Adipocyte (in vitro differentiated cells): Measurements from ENCODE around the gene XRRA1.
"Not testable (repeated sequence)": the region's sequence is repeated elsewhere in the genome, so short reads cannot be mapped to it uniquely, and the experiment has no call there.

ENCODE experiments used
- DNase-seq: peaks from one replicate; pipeline ENCODE4 v3.0.0-alpha.2; 2015; ENCODE audit warnings: low read depth
- H3K27me3 ChIP-seq: replicated peaks from 2 replicates; pipeline ENCODE4 v1.7.0; 2013; ENCODE audit warnings: mild to moderate bottlenecking, low read length, moderate library complexity; ENCODE audit not compliant: control insufficient read depth, insufficient read depth
- H3K36me3 ChIP-seq: 2 replicates; pipeline ENCODE4 v1.7.0; 2013; ENCODE audit warnings: low read length, mild to moderate bottlenecking, moderate library complexity; ENCODE audit not compliant: control insufficient read depth, insufficient read depth, severe bottlenecking
- H3K4me1 ChIP-seq: 2 replicates; pipeline ENCODE4 v1.7.0; 2013; ENCODE audit warnings: mild to moderate bottlenecking, low read length, moderate library complexity; ENCODE audit not compliant: control insufficient read depth, insufficient read depth
- H3K4me3 ChIP-seq: 2 replicates; pipeline ENCODE4 v1.7.0; 2013; ENCODE audit warnings: mild to moderate bottlenecking, low read length, moderate library complexity
- H3K9ac ChIP-seq: 2 replicates; pipeline ENCODE4 v1.7.0; 2013; ENCODE audit warnings: mild to moderate bottlenecking, low read length, moderate library complexity
- H3K9me3 ChIP-seq: 2 replicates; pipeline ENCODE4 v1.7.0; 2013; ENCODE audit warnings: mild to moderate bottlenecking, low read length, moderate library complexity; ENCODE audit not compliant: control insufficient read depth

XRRA1 gene

DNA sequence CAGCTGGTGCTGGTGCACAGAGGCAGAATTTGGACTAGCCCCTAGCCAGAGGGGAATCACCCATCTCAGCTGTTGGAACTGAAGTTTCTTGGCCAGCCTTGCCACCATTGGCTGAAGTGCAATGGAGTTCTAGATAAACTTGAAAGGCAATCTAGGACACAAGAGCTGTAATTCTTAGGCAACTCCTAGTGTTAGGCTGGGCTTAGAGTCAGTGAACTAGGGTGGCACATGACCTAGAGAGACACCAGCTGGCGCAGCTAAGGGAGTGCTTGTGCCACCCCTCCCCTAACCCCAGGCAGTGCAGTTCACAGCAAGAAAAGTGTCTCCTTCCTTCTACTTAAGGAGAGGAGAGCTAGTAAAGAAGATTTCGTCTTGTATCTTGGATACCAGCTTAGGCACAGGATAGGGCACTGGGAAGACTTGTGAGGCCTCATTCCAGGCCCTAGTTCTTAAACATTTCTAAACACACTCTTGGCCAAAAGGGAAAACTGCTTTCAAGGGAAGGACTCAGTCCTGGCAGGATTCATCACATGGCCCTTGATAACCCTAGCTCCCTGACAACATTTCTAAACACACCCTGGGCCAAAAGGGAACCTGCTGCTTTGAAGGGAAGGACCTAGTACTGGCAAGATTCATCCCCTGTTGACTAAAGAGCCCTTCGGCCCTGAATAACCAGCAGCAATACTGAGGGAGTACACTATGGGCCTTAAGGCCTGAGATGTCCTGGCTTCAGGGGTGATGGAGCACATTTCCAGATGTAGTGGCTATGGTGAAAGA, 53.4 kb downstream of the XRRA1 start:
- no peaks in the 10 kb centered on the region for H3K4me1 ChIP-seq
- H3K4me3 ChIP-seq, result no peak overlapping the region
- DNase-seq, result no peak
- H3K9me3 ChIP-seq, result no peaks in the 10 kb centered on the region
- H3K36me3 ChIP-seq, result no peaks in the 10 kb centered on the region
- H3K27me3 ChIP-seq, result no peaks in the 10 kb centered on the region
- H3K9ac ChIP-seq, result no peak overlapping the region

- not testable (repeated sequence) for H3K4me1 ChIP-seq, H3K9me3 ChIP-seq, DNase-seq, H3K9ac ChIP-seq, H3K27me3 ChIP-seq, H3K4me3 ChIP-seq, H3K36me3 ChIP-seq
Observed at GRCh38 chr11:74893015-74893414, 55.9 kb downstream of the XRRA1 start.

DNA sequence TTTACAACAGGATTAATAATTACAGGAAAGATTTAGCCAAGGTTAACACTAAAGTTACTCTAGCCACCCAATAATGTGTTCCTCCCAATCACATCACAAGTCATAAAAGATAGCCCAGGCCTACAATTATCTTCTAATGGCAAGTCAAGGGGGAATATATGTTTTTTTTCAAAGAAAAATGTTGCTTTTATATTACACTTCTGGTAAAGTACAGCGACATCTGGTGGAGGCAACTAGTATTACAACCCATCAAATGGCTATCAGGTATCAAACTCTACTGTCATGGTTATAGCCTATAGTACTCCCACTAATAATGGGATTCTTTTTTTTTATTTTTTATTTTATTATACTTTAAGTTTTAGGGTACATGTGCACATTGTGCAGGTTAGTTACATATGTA, 71.8 kb downstream of the XRRA1 start:
- Histone ChIP-seq H3K9me3 (peaks cover 18% of the 10 kb centered on the region), H3K4me1 (no peaks in the 10 kb centered on the region), H3K27me3 (no peaks in the 10 kb centered on the region), H3K9ac (no peak overlapping the region), H3K36me3 (peaks cover 47% of the 10 kb centered on the region), H3K4me3 (no peak overlapping the region)
- peak; percentile 7 for DNase-seq

DNA sequence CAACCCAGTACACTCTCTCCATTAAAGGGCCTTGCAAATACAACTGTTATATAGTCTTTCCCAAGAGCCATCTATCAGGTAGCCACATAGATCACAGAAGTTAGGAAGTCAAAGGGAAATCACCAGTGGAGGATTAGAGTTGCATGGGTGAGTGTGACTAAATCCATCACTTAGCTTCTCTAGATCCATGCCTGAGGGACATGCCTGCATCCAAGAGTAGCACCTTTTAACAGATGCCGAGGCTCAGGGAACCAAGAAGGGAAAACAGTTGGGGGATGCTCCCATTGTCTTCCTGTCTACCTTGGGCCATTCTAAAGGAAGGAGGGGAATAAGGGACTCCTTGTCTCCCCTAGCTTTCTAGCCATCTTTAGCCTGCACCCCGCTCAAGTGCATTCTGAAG, 77.9 kb downstream of the XRRA1 start:
- H3K9ac ChIP-seq, result no peak overlapping the region
- H3K4me3 ChIP-seq, result peak overlapping the region; percentile 12
- no peaks in the 10 kb centered on the region for H3K4me1 ChIP-seq
- H3K9me3 ChIP-seq, result peaks cover 76% of the 10 kb centered on the region
- DNase-seq, result no peak
- peaks cover 73% of the 10 kb centered on the region for H3K36me3 ChIP-seq
- no peaks in the 10 kb centered on the region for H3K27me3 ChIP-seq

GRCh38 chr11:74870485-74870884, 78.4 kb downstream of the XRRA1 start:
- Histone ChIP-seq H3K9me3 (peaks cover 81% of the 10 kb centered on the region), H3K4me1 (no peaks in the 10 kb centered on the region), H3K36me3 (peaks cover 71% of the 10 kb centered on the region), H3K9ac (no peak overlapping the region), H3K27me3 (no peaks in the 10 kb centered on the region), H3K4me3 (peak overlapping the region; percentile 22)
- peak; percentile 15 for DNase-seq

DNA sequence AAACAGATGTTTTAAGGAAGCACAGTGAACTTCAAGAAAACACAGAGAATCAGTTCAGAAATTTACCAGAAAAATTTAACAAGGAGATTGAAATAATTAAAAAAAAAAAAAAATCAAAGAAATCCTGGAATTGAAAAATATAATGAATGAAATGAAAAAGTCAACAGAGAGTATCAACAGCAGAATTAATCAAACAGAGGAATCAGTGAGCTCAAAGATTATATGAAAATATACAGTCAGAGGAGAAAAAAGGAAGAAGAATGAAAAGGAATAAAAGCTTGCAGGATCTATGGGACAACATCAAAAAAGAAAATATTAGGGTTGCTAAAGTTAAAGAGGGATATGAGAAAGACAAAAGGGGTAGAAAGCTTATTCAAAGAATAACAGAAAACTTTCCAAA, 82.3 kb downstream of the XRRA1 start:
- Histone ChIP-seq H3K27me3 (no peaks in the 10 kb centered on the region), H3K4me1 (no peaks in the 10 kb centered on the region), H3K9ac (no peak overlapping the region), H3K4me3 (peak overlapping the region; percentile 55), H3K36me3 (peaks cover 61% of the 10 kb centered on the region), H3K9me3 (peaks cover 66% of the 10 kb centered on the region)
- no peak for DNase-seq

DNA sequence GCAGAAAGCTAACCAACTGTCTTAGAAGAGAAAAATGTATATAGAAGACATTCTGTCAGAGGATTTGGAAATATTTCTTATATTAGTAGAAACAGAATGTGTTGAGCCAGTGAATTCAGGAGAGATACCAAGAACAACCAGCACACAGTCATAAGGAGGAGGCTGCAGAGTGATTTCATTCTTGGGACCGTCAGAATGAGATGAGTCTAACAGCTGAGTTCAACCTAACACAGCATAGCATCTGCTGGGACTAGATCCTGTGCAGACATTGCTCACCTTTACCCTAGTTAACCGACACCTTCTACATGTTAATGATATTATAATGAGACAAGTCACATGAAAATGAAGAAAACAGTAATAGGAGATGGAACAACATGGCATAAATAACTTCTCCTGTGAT, 85.5 kb downstream of the XRRA1 start:
- H3K27me3 ChIP-seq, result no peaks in the 10 kb centered on the region
- H3K36me3 ChIP-seq, result peaks cover 59% of the 10 kb centered on the region
- H3K9me3 ChIP-seq, result peaks cover 39% of the 10 kb centered on the region
- DNase-seq, result no peak
- no peak overlapping the region for H3K9ac ChIP-seq
- no peaks in the 10 kb centered on the region for H3K4me1 ChIP-seq
- no peak overlapping the region for H3K4me3 ChIP-seq

DNA sequence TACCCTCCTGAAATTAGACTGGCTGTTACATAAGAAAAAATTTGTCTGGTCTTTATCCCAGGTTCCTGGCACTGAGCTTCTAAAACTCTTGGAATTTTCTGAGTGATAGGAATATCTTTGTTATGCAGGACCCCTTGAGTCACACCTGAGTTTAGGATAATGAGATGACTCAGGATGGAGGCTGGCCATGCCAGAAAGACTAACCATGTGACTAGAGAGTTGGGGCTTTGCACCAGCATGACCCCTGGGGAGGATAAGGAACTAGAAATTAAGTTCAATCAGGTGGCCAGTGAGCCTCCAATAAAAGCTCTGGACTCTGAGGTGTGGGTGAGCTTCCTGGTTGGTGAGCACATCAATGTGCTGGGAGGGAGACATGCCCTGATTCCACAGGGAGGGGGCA, 88.1 kb downstream of the XRRA1 start:
- no peak for DNase-seq
- Histone ChIP-seq H3K9ac (no peak overlapping the region), H3K27me3 (no peaks in the 10 kb centered on the region), H3K36me3 (peaks cover 60% of the 10 kb centered on the region), H3K4me1 (no peaks in the 10 kb centered on the region), H3K4me3 (no peak overlapping the region), H3K9me3 (peaks cover 13% of the 10 kb centered on the region)

GRCh38 chr11:74853223-74853622, 95.7 kb downstream of the XRRA1 start:
- no peak overlapping the region for H3K9ac ChIP-seq
- H3K9me3 ChIP-seq, result no peaks in the 10 kb centered on the region
- peaks cover 13% of the 10 kb centered on the region for H3K4me1 ChIP-seq
- peaks cover 39% of the 10 kb centered on the region for H3K36me3 ChIP-seq
- H3K4me3 ChIP-seq, result no peak overlapping the region
- no peak for DNase-seq
- no peaks in the 10 kb centered on the region for H3K27me3 ChIP-seq

DNA sequence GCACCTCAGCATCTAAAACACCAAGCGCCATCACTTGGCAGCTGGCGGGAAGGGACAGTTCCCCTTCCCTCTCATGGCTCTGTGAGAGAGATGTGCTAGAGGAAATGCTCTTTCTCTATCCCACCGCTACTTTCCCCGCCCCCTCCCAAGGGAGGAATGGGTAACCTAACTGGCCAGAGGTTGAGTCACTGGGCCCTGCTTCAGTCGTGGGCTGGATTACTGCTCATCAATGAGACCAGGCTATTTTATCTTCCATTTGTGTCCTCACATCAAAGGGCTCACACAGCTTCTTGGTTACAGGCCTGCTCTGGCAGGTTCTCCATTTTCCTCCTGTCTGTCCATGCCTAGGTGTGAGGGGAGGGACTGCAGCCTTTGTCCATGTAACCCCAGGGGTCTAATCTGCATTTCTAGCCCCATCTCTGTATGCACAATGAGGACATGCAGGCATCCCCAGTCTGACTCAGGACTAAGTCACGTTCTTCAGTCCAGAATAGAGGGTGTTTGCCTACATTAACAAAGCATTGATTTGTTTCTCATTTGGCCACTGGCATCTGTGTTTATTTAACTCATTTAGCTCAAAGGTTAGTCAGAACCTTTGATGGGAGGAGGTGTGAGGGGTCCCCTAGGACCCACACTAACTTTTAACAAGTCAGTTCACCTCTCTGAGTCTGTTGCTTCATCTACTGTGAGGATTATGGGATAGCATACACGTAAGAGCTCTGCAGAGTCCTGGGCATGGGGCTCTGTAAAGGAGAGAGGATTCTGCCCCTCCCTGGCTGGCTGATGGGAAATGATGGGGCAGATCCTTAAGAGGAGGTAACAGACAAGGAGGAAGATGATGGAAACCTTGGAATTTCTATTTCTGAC, 99.1 kb downstream of the XRRA1 start:
- Histone ChIP-seq H3K4me3 (no peak overlapping the region), H3K27me3 (no peaks in the 10 kb centered on the region), H3K36me3 (peaks cover 46% of the 10 kb centered on the region), H3K9ac (no peak overlapping the region), H3K9me3 (no peaks in the 10 kb centered on the region), H3K4me1 (peaks cover 13% of the 10 kb centered on the region)
- peak; percentile 24 for DNase-seq

DNA sequence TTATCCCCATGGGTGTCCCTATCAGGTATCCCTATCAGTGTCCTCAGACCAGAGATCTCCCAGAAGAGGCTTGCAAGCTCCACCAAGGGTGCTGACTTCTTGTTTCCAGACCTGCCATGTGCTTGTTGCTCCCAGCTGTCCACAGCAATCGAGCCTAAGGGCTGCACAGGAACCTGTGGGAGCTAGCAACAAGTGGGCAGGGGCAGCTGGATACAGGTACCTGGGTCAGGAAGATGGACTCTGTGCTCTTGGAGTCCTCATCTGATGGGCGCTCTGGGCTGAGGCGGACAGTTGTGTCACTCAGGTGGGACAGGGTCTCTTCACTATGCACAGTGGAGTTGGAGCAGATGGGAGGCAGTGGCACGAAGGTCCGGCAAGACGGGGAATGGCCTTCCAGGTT, 101.0 kb downstream of the XRRA1 start:
- Histone ChIP-seq H3K27me3 (no peaks in the 10 kb centered on the region), H3K36me3 (peaks cover 55% of the 10 kb centered on the region), H3K4me3 (no peak overlapping the region), H3K9ac (no peak overlapping the region), H3K4me1 (peaks cover 13% of the 10 kb centered on the region), H3K9me3 (no peaks in the 10 kb centered on the region)
- no peak for DNase-seq
